PC-3 (cell line): ENCODE results near the gene HSPA12B. TPM values are rescaled to one million over a fixed set of nuclear protein-coding genes. Genes with fewer than 3 reads are reported as not detected.

Source experiments
- ATAC-seq: fragments of 200-7000 bp; cut with Tn5 transposase; 2 replicates; pipeline ENCODE4 v1.9.1; 2020; ENCODE audit warnings: mild to moderate bottlenecking, moderate library complexity
- BruUV-seq: library from RNA; stranded (reverse); fragments of 400-500 nt; replicated peaks from 2 replicates; lab custom pipeline; 2021; lab: Mats Ljungman, UMichigan
- CTCF ChIA-PET: fragments of 300-600 bp; sonication (Branson Sonifier 250); formaldehyde crosslinking; loops from one replicate; lab custom pipeline; 2022; ENCODE audit warnings: antibody characterized with exemption; lab: Charles Lee
- POLR2A ChIA-PET: fragments of 300-600 bp; sonication (Branson Sonifier 250); formaldehyde crosslinking; loops from one replicate; lab custom pipeline; 2022; ENCODE audit warnings: antibody characterized with exemption; ENCODE audit not compliant: unreplicated experiment; lab: Charles Lee
- DNase-seq: peaks from one replicate; pipeline ENCODE4 v3.0.0-alpha.2; 2015
- H2AFZ ChIP-seq: fragments of 300-600 bp; sonication (generic); 2 replicates; pipeline ENCODE4 v1.6.0; 2016; ENCODE audit warnings: antibody characterized with exemption, low read length
- H3F3A ChIP-seq: fragments of 300-600 bp; sonication (generic); one replicate; pipeline ENCODE4 v1.6.0; 2017; ENCODE audit warnings: antibody characterized with exemption, low read length, control low read depth, mild to moderate bottlenecking; ENCODE audit not compliant: unreplicated experiment
- H3K27ac ChIP-seq: fragments of 300-600 bp; sonication (generic); 2 replicates; pipeline ENCODE4 v1.5.1; 2016; ENCODE audit warnings: mild to moderate bottlenecking, low read length
- H3K27me3 ChIP-seq: fragments of 300-600 bp; sonication (generic); 2 replicates; pipeline ENCODE4 v1.6.1; 2016; ENCODE audit warnings: low read length, mixed read lengths
- H3K36me3 ChIP-seq: fragments of 300-600 bp; sonication (generic); 2 replicates; pipeline ENCODE4 v1.6.1; 2016; ENCODE audit warnings: low read depth, mixed run types, low read length, mixed read lengths
- H3K4me1 ChIP-seq: fragments of 300-600 bp; sonication (generic); 2 replicates; pipeline ENCODE4 v1.5.1; 2016; ENCODE audit warnings: low read length; ENCODE audit not compliant: insufficient read depth
- H3K4me2 ChIP-seq: fragments of 300-600 bp; sonication (generic); 2 replicates; pipeline ENCODE4 v1.6.0; 2016; ENCODE audit warnings: low read length
- H3K4me3 ChIP-seq: fragments of 300-600 bp; sonication (generic); 2 replicates; pipeline ENCODE4 v1.5.1; 2016; ENCODE audit warnings: mild to moderate bottlenecking, low read length, mixed read lengths
- H3K79me2 ChIP-seq: fragments of 300-600 bp; sonication (generic); 2 replicates; pipeline ENCODE4 v1.6.1; 2017; ENCODE audit warnings: low read length, mixed read lengths
- H3K9ac ChIP-seq: fragments of 300-600 bp; sonication (generic); 2 replicates; pipeline ENCODE4 v1.6.0; 2016; ENCODE audit warnings: mild to moderate bottlenecking, low read length
- H3K9me2 ChIP-seq: fragments of 300-600 bp; sonication (generic); replicated peaks from 2 replicates; pipeline ENCODE4 v1.6.1; 2016; ENCODE audit warnings: mixed run types, low read length, mixed read lengths
- H3K9me3 ChIP-seq: fragments of 300-600 bp; sonication (generic); 2 replicates; pipeline ENCODE4 v1.6.1; 2016; ENCODE audit warnings: low read length, mixed read lengths
- H4K20me1 ChIP-seq: fragments of 300-600 bp; sonication (generic); 2 replicates; pipeline ENCODE4 v1.6.1; 2016; ENCODE audit warnings: low read length, mixed read lengths
- EZH2 ChIP-seq: fragments of 300-600 bp; sonication (generic); IDR thresholded peaks from one replicate; pipeline ENCODE4 v1.6.1; 2017; ENCODE audit warnings: antibody characterized with exemption, mild to moderate bottlenecking, low read length; ENCODE audit not compliant: unreplicated experiment
- EZH2phosphoT487 ChIP-seq: fragments of 300-600 bp; sonication (generic); IDR thresholded peaks from 2 replicates; pipeline ENCODE4 v1.6.1; 2018; ENCODE audit warnings: mild to moderate bottlenecking, antibody characterized with exemption, low read length, borderline replicate concordance
- intact Hi-C: fragments of 100-400 bp; cut with micrococcal nuclease; formaldehyde crosslinking; loops from 2 replicates; pipeline ENCODE4 v1.9.0; 2023
- total RNA-seq: library from RNA; depleted of rRNA; stranded (reverse); fragments of >200 nt; gene quantifications from 2 replicates; pipeline ENCODE4 v1.2.3, GENCODE V29; 2014
- TF ChIP-seq, protein P1 (sequence below): fragments of 300-600 bp; sonication (generic); conservative IDR thresholded peaks from 2 replicates; pipeline ENCODE4 v1.5.1; 2017; ENCODE audit warnings: antibody characterized with exemption, low read depth, mild to moderate bottlenecking, low read length

Gene HSPA12B
- total RNA-seq, 1 experiment from 2014 or later: not detected

DNA sequence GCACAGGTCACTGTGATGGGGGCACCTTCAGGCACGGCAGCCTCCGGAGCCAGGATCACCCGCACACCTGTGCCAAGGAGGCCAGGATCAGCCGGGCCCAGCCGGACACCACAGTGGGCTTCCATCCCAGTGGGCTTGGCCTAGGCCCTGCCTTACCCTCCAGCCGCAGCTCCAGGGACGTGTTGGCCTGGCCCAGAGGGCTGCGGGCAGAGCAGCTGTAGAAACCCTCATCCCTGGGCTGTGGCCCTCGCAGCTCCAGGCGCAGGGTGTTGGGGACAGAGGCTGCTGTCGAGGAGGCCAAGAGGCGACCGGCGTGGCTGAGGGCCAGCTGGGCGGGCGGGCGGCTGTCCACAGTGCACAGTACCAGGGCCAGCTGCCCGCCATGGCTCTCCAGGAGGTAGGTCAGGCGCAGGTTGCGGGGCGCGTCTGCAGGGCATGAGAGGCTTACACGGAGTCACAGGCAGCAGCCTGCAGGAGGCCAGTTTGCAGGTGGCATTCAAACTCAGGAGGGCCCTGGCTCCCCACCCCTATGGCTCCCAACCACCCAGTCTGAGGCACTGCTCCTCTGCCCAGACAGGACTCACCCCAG is 39.7 kb upstream of the HSPA12B start:
- no peak for DNase-seq
- Histone ChIP-seq H3K4me1 (no peaks in the 10 kb centered on the region), H3K9me3 (no peaks in the 10 kb centered on the region), H3K9ac (no peak overlapping the region), H3K79me2 (no peaks in the 10 kb centered on the region), H3K4me2 (no peak overlapping the region), H2AFZ (no peak overlapping the region), H3K27ac (no peak overlapping the region), H3K4me3 (no peak overlapping the region), H3K27me3 (no peaks in the 10 kb centered on the region), H3K9me2 (no peaks in the 10 kb centered on the region), H3F3A (no peaks in the 10 kb centered on the region), H3K36me3 (no peaks in the 10 kb centered on the region), H4K20me1 (no peaks in the 10 kb centered on the region)
- BruUV-seq: no TSS peak
- no peak for TF ChIP-seq EZH2
- POLR2A ChIA-PET: no interaction called here
- ATAC-seq: no peak
- CTCF ChIA-PET: no interaction called here
- intact Hi-C loops: no loop called here

DNA sequence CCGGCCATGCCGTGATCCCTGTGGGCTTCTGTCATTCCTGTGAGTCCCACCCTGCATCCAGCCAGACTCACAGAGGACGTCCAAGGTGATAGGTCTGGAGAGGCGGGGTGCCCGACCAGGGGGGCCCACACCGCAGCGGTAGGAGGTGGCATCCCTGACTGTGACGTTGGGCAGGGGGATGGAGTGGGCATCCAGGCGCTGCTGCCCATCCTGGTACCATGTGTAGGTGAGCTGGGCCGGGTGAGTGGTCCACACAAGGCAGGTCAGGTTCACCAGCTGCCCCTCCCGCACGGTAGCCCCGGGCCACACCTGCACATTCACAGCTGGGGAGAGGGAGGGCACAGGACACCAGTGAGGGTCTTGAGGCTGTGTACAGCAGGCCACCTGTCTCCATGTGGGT is 39.1 kb upstream of the HSPA12B start:
- DNase-seq (no peak), ATAC-seq (no peak)
- intact Hi-C loops: no loop called here
- Histone ChIP-seq H2AFZ (no peak overlapping the region), H3K4me2 (no peak overlapping the region), H4K20me1 (no peaks in the 10 kb centered on the region), H3K27me3 (no peaks in the 10 kb centered on the region), H3K4me1 (no peaks in the 10 kb centered on the region), H3K9ac (no peak overlapping the region), H3K9me2 (no peaks in the 10 kb centered on the region), H3K9me3 (no peaks in the 10 kb centered on the region), H3K36me3 (no peaks in the 10 kb centered on the region), H3K79me2 (no peaks in the 10 kb centered on the region), H3K27ac (no peak overlapping the region), H3F3A (no peaks in the 10 kb centered on the region), H3K4me3 (no peak overlapping the region)
- TF ChIP-seq EZH2: no peak
- no peak for TF ChIP-seq EZH2phosphoT487
- TF ChIP-seq, protein P1, sequence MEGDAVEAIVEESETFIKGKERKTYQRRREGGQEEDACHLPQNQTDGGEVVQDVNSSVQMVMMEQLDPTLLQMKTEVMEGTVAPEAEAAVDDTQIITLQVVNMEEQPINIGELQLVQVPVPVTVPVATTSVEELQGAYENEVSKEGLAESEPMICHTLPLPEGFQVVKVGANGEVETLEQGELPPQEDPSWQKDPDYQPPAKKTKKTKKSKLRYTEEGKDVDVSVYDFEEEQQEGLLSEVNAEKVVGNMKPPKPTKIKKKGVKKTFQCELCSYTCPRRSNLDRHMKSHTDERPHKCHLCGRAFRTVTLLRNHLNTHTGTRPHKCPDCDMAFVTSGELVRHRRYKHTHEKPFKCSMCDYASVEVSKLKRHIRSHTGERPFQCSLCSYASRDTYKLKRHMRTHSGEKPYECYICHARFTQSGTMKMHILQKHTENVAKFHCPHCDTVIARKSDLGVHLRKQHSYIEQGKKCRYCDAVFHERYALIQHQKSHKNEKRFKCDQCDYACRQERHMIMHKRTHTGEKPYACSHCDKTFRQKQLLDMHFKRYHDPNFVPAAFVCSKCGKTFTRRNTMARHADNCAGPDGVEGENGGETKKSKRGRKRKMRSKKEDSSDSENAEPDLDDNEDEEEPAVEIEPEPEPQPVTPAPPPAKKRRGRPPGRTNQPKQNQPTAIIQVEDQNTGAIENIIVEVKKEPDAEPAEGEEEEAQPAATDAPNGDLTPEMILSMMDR: no peak
- POLR2A ChIA-PET: no interaction called here
- CTCF ChIA-PET: no interaction called here
- BruUV-seq: no TSS peak

DNA sequence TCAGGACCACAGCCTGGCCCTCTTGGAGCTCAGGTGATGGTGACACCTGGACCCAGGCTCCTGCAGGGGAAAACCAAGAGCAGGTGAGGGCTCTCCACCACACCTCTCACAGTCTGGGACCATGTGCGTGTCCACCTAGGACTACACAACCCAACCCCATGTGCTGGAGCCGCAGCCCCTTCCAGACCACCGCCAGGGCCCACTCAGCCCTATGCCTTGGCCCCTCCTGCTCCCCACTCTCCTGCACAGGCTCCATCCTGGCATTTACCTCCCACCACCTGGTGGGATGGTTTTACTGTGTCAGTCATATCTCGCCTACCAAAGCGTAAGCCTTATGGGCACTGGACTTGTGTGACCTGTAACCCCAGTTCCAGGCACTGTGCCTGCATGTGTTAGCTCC is 37.6 kb upstream of the HSPA12B start:
- H3K9me3 ChIP-seq: no peaks in the 10 kb centered on the region
- H4K20me1 ChIP-seq: no peaks in the 10 kb centered on the region
- TF ChIP-seq, protein P1: no peak
- TF ChIP-seq EZH2phosphoT487: no peak
- no peak for TF ChIP-seq EZH2
- H3K36me3 ChIP-seq: no peaks in the 10 kb centered on the region
- intact Hi-C loops: no loop called here
- ATAC-seq: no peak
- no peaks in the 10 kb centered on the region for H3K4me1 ChIP-seq
- BruUV-seq: no TSS peak
- H3K27ac ChIP-seq: no peak overlapping the region
- ChIA-PET POLR2A (interaction anchor here (0.7 kb wide), 1 partner anchor 132 kb away, joined by 3 read pairs; no protein-coding TSS in a partner anchor), CTCF (no interaction called here)
- H3K79me2 ChIP-seq: no peaks in the 10 kb centered on the region
- no peaks in the 10 kb centered on the region for H3F3A ChIP-seq
- H3K27me3 ChIP-seq: no peaks in the 10 kb centered on the region
- H3K4me2 ChIP-seq: no peak overlapping the region
- no peaks in the 10 kb centered on the region for H3K9me2 ChIP-seq
- H3K4me3 ChIP-seq: no peak overlapping the region
- no peak overlapping the region for H3K9ac ChIP-seq
- no peak for DNase-seq
- H2AFZ ChIP-seq: no peak overlapping the region
